Caco-2 (cell line): Measurements from ENCODE around the gene CXADR. TPM values are rescaled to one million over a fixed set of nuclear protein-coding genes. Genes with fewer than 3 reads are reported as not detected.
A peak's percentile ranks its signal among the peaks of the same experiment; 100 is the strongest.

ENCODE experiments used
- BruUV-seq: library from RNA; stranded (reverse); fragments of 400-500 nt; replicated peaks from 2 replicates; lab custom pipeline; 2021; lab: Mats Ljungman, UMichigan
- CTCF ChIA-PET: fragments of 300-600 bp; sonication (Branson Sonifier 250); formaldehyde crosslinking; loops from one replicate; lab custom pipeline; 2022; ENCODE audit warnings: antibody characterized with exemption; lab: Charles Lee
- POLR2A ChIA-PET: fragments of 300-600 bp; sonication (Branson Sonifier 250); formaldehyde crosslinking; loops from one replicate; lab custom pipeline; 2022; ENCODE audit warnings: antibody characterized with exemption; lab: Charles Lee
- DNase-seq, 2 experiments: peaks; one replicate each; pipeline versions ENCODE4 v3.0.0 to v3.0.0-alpha.2; 2020 to 2022
- H3K27me3 ChIP-seq: replicated peaks from 2 replicates; pipeline ENCODE4 v1.6.0; 2011; ENCODE audit warnings: low read length; ENCODE audit not compliant: control insufficient read depth, insufficient read depth
- H3K36me3 ChIP-seq: 2 replicates; pipeline ENCODE4 v1.5.1; 2011; ENCODE audit warnings: low read length; ENCODE audit not compliant: control insufficient read depth, insufficient read depth
- H3K4me1 ChIP-seq: fragments of 250-450 bp; sonication (Bioruptor Pico); 2 replicates; pipeline ENCODE4 v1.5.1; 2020; ENCODE audit warnings: mild to moderate bottlenecking
- H3K4me3 ChIP-seq: 2 replicates; pipeline ENCODE4 v1.5.1; 2011; ENCODE audit warnings: low read depth, mild to moderate bottlenecking, control low read depth, low read length
- H3K9me3 ChIP-seq: fragments of 250-450 bp; sonication (Bioruptor Pico); 2 replicates; pipeline ENCODE4 v1.5.1; 2020; ENCODE audit warnings: mild to moderate bottlenecking, moderate library complexity
- H3K27ac Mint-ChIP-seq: one replicate; pipeline ENCODE4 v1.8.0; 2022; ENCODE audit warnings: mixed read lengths; ENCODE audit not compliant: unreplicated experiment
- H3K27me3 Mint-ChIP-seq: one replicate; pipeline ENCODE4 v1.8.0; 2022; ENCODE audit warnings: mixed read lengths; ENCODE audit not compliant: insufficient read depth, unreplicated experiment
- H3K36me3 Mint-ChIP-seq: one replicate; pipeline ENCODE4 v1.8.0; 2022; ENCODE audit warnings: mild to moderate bottlenecking, mixed read lengths; ENCODE audit not compliant: insufficient read depth, unreplicated experiment
- H3K4me1 Mint-ChIP-seq: one replicate; pipeline ENCODE4 v1.8.0; 2022; ENCODE audit warnings: low read depth, mixed read lengths; ENCODE audit not compliant: unreplicated experiment
- H3K4me3 Mint-ChIP-seq: one replicate; pipeline ENCODE4 v1.8.0; 2022; ENCODE audit warnings: mild to moderate bottlenecking, moderate library complexity, mixed read lengths; ENCODE audit not compliant: unreplicated experiment
- H3K9me3 Mint-ChIP-seq: one replicate; pipeline ENCODE4 v1.8.0; 2022; ENCODE audit warnings: mixed read lengths; ENCODE audit not compliant: unreplicated experiment
- CTCF ChIP-seq, 2 experiments: fragments of 200-600 bp in 1 of 2; IDR thresholded peaks; 1 replicate in 1 of 2; 2 replicates in 1 of 2; pipeline versions ENCODE4 v1.5.1 to v1.8.0; 2011 to 2022; ENCODE audit warnings: antibody characterized with exemption in 1 of 2, control low read depth in 1 of 2, inconsistent platforms in 1 of 2, low read depth in 1 of 2, low read length in 1 of 2, mild to moderate bottlenecking in 1 of 2, moderate library complexity in 1 of 2; ENCODE audit not compliant: insufficient read depth in 1 of 2, severe bottlenecking in 1 of 2, unreplicated experiment in 1 of 2
- intact Hi-C: fragments of 100-400 bp; cut with micrococcal nuclease; formaldehyde crosslinking; loops from one replicate; pipeline ENCODE4 v1.10.0; 2022; ENCODE audit not compliant: unreplicated experiment
- total RNA-seq: library from RNA; stranded (reverse); gene quantifications from 2 replicates; pipeline ENCODE4 v1.2.3, GENCODE V29; 2022

Gene CXADR
- total RNA-seq, 1 experiment from 2014 or later = 102 TPM

- CTCF ChIA-PET = no interaction called here
- BruUV-seq = no TSS peak
- H3K9me3 Mint-ChIP-seq = no peaks in the 10 kb centered on the region
- H3K27me3 Mint-ChIP-seq = no peaks in the 10 kb centered on the region
- Histone ChIP-seq H3K4me3 (no peak overlapping the region), H3K9me3 (no peaks in the 10 kb centered on the region), H3K27me3 (no peaks in the 10 kb centered on the region), H3K36me3 (no peaks in the 10 kb centered on the region), H3K4me1 (peaks cover 13% of the 10 kb centered on the region)
- no peak overlapping the region for H3K4me3 Mint-ChIP-seq
- peaks cover 17% of the 10 kb centered on the region for H3K4me1 Mint-ChIP-seq
- intact Hi-C loops = no loop called here
- POLR2A ChIA-PET = no interaction called here
- H3K27ac Mint-ChIP-seq = peak overlapping the region; percentile 5
- no peaks in the 10 kb centered on the region for H3K36me3 Mint-ChIP-seq
- no peak for TF ChIP-seq CTCF (IDR thresholded peaks at IDR 0.05; ENCODE audit: insufficient read depth in 1 of 2, low read depth in 1 of 2, low read length in 1 of 2, severe bottlenecking in 1 of 2, unreplicated experiment in 1 of 2)
- DNase-seq = no peak
Observed at GRCh38 chr21:17491716-17492414, 21.0 kb upstream of the CXADR start.

- Mint-ChIP-seq H3K4me1 (peaks cover 24% of the 10 kb centered on the region), H3K36me3 (no peaks in the 10 kb centered on the region), H3K27me3 (no peaks in the 10 kb centered on the region), H3K27ac (no peak overlapping the region), H3K9me3 (no peaks in the 10 kb centered on the region), H3K4me3 (no peak overlapping the region)
- no TSS peak for BruUV-seq
- Histone ChIP-seq H3K27me3 (no peaks in the 10 kb centered on the region), H3K4me1 (peaks cover 19% of the 10 kb centered on the region), H3K36me3 (no peaks in the 10 kb centered on the region), H3K4me3 (no peak overlapping the region), H3K9me3 (no peaks in the 10 kb centered on the region)
- intact Hi-C loops = no loop called here
- ChIA-PET POLR2A (no interaction called here), CTCF (no interaction called here)
- no peak for TF ChIP-seq CTCF (IDR thresholded peaks at IDR 0.05; ENCODE audit: insufficient read depth in 1 of 2, low read depth in 1 of 2, low read length in 1 of 2, severe bottlenecking in 1 of 2, unreplicated experiment in 1 of 2)
- DNase-seq = no peak
Observed at GRCh38 chr21:17492415-17493168, 20.3 kb upstream of the CXADR start.

GRCh38 chr21:17494051-17494450 lies 18.8 kb upstream of the CXADR start:
- H3K27me3 Mint-ChIP-seq = no peaks in the 10 kb centered on the region

More at GRCh38 chr21:17494051-17494450, 18.8 kb upstream of the CXADR start:
- H3K9me3 ChIP-seq = no peaks in the 10 kb centered on the region
- peaks cover 27% of the 10 kb centered on the region for H3K4me1 ChIP-seq
- Mint-ChIP-seq H3K4me1 (peaks cover 31% of the 10 kb centered on the region), H3K36me3 (no peaks in the 10 kb centered on the region), H3K9me3 (no peaks in the 10 kb centered on the region), H3K27ac (no peak overlapping the region), H3K4me3 (no peak overlapping the region)
- no TSS peak for BruUV-seq
- intact Hi-C loops = no loop called here
- H3K36me3 ChIP-seq = no peaks in the 10 kb centered on the region
- ChIA-PET CTCF (no interaction called here), POLR2A (no interaction called here)
- no peak for DNase-seq
- H3K27me3 ChIP-seq = no peaks in the 10 kb centered on the region
- H3K4me3 ChIP-seq = no peak overlapping the region
- no peak for TF ChIP-seq CTCF (IDR thresholded peaks at IDR 0.05; ENCODE audit: insufficient read depth in 1 of 2, low read depth in 1 of 2, low read length in 1 of 2, severe bottlenecking in 1 of 2, unreplicated experiment in 1 of 2)
